ENCODE data around the gene SNAP47.

The SNAP47 gene

DNA sequence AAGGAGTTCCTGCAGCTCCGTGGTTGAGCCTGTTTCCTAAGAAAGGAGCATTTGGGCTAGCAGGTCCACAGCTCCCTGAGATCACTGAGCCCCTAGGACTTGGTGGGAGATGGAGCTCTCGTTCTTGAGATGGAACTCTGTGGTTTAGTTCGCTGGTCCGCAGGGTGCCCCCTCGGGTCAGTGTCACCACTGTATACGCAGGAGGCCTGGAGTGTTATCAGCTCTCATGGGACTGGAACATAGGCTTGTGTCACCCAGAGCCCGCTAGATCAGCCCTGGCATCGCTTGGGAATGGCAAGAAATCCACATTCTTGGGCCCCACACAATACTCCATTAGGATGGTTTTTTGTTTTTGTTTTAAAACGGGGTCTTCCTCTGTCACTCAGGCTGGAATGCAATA lies 3.6 kb downstream of the SNAP47 start:
- Histone ChIP-seq H3K27me3 (ENCODE audit: insufficient read depth, poor library complexity, severe bottlenecking) (no peaks in the 10 kb centered on the region), H3K4me3 (replicated peaks; ENCODE audit: insufficient read depth, low read length) (no peak overlapping the region), H3K27ac (replicated peaks) (no peak overlapping the region)
- DNase-seq (ENCODE audit: low read depth in 1 of 2, low spot score in 1 of 2), result no peak
- TF ChIP-seq SPI1 (IDR thresholded peaks at IDR 0.05; ENCODE audit: borderline replicate concordance, low read depth) (no peak), GABPA (IDR thresholded peaks at IDR 0.05; ENCODE audit: low read depth) (no peak), REST (IDR thresholded peaks at IDR 0.05; ENCODE audit: insufficient replicate concordance, low read depth) (no peak), POLR2AphosphoS5 (IDR thresholded peaks at IDR 0.05; ENCODE audit: low read depth) (no peak)
- TF ChIP-seq, protein P1, sequence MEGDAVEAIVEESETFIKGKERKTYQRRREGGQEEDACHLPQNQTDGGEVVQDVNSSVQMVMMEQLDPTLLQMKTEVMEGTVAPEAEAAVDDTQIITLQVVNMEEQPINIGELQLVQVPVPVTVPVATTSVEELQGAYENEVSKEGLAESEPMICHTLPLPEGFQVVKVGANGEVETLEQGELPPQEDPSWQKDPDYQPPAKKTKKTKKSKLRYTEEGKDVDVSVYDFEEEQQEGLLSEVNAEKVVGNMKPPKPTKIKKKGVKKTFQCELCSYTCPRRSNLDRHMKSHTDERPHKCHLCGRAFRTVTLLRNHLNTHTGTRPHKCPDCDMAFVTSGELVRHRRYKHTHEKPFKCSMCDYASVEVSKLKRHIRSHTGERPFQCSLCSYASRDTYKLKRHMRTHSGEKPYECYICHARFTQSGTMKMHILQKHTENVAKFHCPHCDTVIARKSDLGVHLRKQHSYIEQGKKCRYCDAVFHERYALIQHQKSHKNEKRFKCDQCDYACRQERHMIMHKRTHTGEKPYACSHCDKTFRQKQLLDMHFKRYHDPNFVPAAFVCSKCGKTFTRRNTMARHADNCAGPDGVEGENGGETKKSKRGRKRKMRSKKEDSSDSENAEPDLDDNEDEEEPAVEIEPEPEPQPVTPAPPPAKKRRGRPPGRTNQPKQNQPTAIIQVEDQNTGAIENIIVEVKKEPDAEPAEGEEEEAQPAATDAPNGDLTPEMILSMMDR (IDR thresholded peaks at IDR 0.05; ENCODE audit: insufficient read depth, low read length), result no peak

GRCh38 chr1:227739636-227740035 lies 4.4 kb downstream of the SNAP47 start:
- no peak for DNase-seq (ENCODE audit: low read depth in 1 of 2, low spot score in 1 of 2)
- H3K27ac ChIP-seq (replicated peaks), result no peak overlapping the region
- TF ChIP-seq POLR2AphosphoS5 (IDR thresholded peaks at IDR 0.05; ENCODE audit: low read depth), result no peak
- TF ChIP-seq SPI1 (IDR thresholded peaks at IDR 0.05; ENCODE audit: borderline replicate concordance, low read depth), result no peak
- TF ChIP-seq GABPA (IDR thresholded peaks at IDR 0.05; ENCODE audit: low read depth), result no peak
- TF ChIP-seq REST (IDR thresholded peaks at IDR 0.05; ENCODE audit: insufficient replicate concordance, low read depth), result no peak
- TF ChIP-seq, protein P1 (IDR thresholded peaks at IDR 0.05; ENCODE audit: insufficient read depth, low read length), result no peak
- H3K4me3 ChIP-seq (replicated peaks; ENCODE audit: insufficient read depth, low read length), result no peak overlapping the region
- H3K27me3 ChIP-seq (ENCODE audit: insufficient read depth, poor library complexity, severe bottlenecking), result no peaks in the 10 kb centered on the region

- H3K27ac ChIP-seq (replicated peaks), result no peak overlapping the region
- H3K27me3 ChIP-seq (ENCODE audit: insufficient read depth, poor library complexity, severe bottlenecking), result no peaks in the 10 kb centered on the region
- no peak for TF ChIP-seq GABPA (IDR thresholded peaks at IDR 0.05; ENCODE audit: low read depth)
- TF ChIP-seq POLR2AphosphoS5 (IDR thresholded peaks at IDR 0.05; ENCODE audit: low read depth), result no peak
- TF ChIP-seq REST (IDR thresholded peaks at IDR 0.05; ENCODE audit: insufficient replicate concordance, low read depth), result no peak
- TF ChIP-seq, protein P1 (IDR thresholded peaks at IDR 0.05; ENCODE audit: insufficient read depth, low read length), result no peak
- TF ChIP-seq SPI1 (IDR thresholded peaks at IDR 0.05; ENCODE audit: borderline replicate concordance, low read depth), result no peak
- H3K4me3 ChIP-seq (replicated peaks; ENCODE audit: insufficient read depth, low read length), result no peak overlapping the region
- no peak for DNase-seq (ENCODE audit: low read depth in 1 of 2, low spot score in 1 of 2)
Measured at GRCh38 chr1:227740401-227740960, 5.2 kb downstream of the SNAP47 start.

Measured in HL-60 (cell line).